ENCODE results near the gene ZBTB7B.

ZBTB7B gene

GRCh38 chr1:155001675-155002463, 733 bp upstream of the ZBTB7B start:
- DNase-seq (ENCODE audit: low spot score) = peak; percentile 100
- peak overlapping the region; percentile 93 to 98 for H3K27ac ChIP-seq
- peak overlapping the region; percentile 94 for H3K4me3 ChIP-seq
- TF ChIP-seq CTCF (IDR thresholded peaks at IDR 0.05) = no peak

- H3K27ac ChIP-seq = peak overlapping the region; percentile 93 to 98
- H3K4me3 ChIP-seq = peak overlapping the region; percentile 94
- TF ChIP-seq CTCF (IDR thresholded peaks at IDR 0.05) = no peak
- DNase-seq (ENCODE audit: low spot score) = no peak
Observed at GRCh38 chr1:155003227-155003765, 694 bp downstream of the ZBTB7B start.

GRCh38 chr1:155003766-155004351, 1.3 kb downstream of the ZBTB7B start:
- peak overlapping the region; percentile 93 to 98 for H3K27ac ChIP-seq
- H3K4me3 ChIP-seq = peak overlapping the region; percentile 94
- TF ChIP-seq CTCF (IDR thresholded peaks at IDR 0.05) = no peak
- DNase-seq (ENCODE audit: low spot score) = peak; percentile 88

GRCh38 chr1:155004352-155005075, 1.9 kb downstream of the ZBTB7B start:
- Histone ChIP-seq H3K4me3 (peak overlapping the region; percentile 94), H3K27ac (peak overlapping the region; percentile 93 to 98)
- no peak for DNase-seq (ENCODE audit: low spot score)
- no peak for TF ChIP-seq CTCF (IDR thresholded peaks at IDR 0.05)

GRCh38 chr1:155005076-155006011, 2.7 kb downstream of the ZBTB7B start:
- H3K27ac ChIP-seq = peak overlapping the region; percentile 93 to 98
- DNase-seq (ENCODE audit: low spot score) = peak; percentile 82
- no peak for TF ChIP-seq CTCF (IDR thresholded peaks at IDR 0.05)
- peak overlapping the region; percentile 94 for H3K4me3 ChIP-seq

GRCh38 chr1:155006601-155007101, 4.0 kb downstream of the ZBTB7B start:
- Histone ChIP-seq H3K27ac (peak overlapping the region; percentile 93 to 98), H3K4me3 (no peak overlapping the region)
- TF ChIP-seq CTCF (IDR thresholded peaks at IDR 0.05) = no peak
- no peak for DNase-seq (ENCODE audit: low spot score)

All from coronary artery (tissue), 2 donors.